GM19395 (cell line): ENCODE results near the gene ABHD16A.

Experiments
- ATAC-seq: cut with Tn5 transposase; IDR thresholded peaks from one replicate; pipeline ENCODE4 v1.9.1; 2021; ENCODE audit warnings: mild to moderate bottlenecking, moderate library complexity; ENCODE audit not compliant: unreplicated experiment

ABHD16A gene

DNA sequence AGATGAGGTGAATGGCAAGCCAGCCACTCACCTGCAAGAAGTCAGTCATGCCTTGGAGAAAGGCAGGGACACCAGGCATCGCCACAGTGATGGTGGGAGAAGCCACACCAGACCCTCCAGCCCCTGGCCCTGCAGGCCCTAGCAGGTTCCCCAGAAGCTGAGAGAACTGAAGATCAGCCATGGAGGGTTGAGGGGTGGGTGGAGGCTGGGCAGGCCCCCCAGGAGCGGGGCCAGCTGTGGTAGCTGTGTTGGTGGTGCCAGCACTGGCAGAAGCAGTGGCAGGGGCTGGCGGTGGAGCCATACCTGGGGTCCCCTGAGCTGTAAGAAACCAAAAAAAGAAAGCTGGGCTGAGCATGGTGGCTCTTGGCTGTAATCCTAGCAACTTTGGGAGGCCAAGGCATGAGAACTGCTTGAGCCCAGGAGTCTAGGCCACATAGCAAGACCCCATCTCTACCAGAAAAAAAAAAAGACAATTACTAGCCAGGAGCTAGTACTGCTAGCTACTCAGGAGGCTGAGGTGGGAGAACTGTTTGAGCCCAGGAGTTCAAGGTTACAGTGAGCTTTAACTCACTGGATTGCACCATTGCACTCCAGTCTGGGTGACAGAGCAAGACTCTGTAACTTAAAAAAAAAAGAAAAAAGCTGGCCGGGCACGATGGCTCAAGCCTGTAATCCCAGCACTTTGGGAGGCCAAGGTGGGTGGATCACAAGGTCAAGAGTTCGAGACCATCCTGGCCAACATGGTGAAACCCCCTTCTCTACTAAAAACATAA lies 60.1 kb downstream of the ABHD16A start:
- no peak for ATAC-seq

DNA sequence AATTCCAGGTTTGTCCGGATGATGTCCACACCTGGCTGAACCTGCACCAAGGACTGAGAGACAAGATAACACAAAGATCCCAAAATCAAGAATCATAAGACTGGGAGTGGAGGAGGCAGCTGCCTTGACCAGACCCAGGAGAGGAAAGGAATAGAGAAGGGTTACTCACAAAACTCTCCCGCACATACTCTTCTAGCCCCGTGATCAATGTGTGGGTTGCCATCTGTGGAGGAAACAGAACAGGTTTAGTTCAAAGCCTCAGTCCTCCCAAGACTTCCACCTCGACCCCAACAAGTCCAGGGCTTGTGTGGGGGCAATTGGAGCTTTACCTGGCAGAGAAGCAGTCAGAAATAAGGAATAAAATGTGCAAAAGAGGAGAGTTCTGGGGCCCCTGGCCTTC lies 61.8 kb downstream of the ABHD16A start:
- no peak for ATAC-seq

- no peak for ATAC-seq
Observed at GRCh38 chr6:31640612-31641011, 62.5 kb downstream of the ABHD16A start.

- no peak for ATAC-seq
Observed at GRCh38 chr6:31639449-31639861, 63.7 kb downstream of the ABHD16A start.

- no peak for ATAC-seq
Observed at GRCh38 chr6:31639043-31639442, 64.1 kb downstream of the ABHD16A start.
